AG04450 (cell line): Measurements from ENCODE around the gene PRPF19. TPM values are rescaled to one million over a fixed set of nuclear protein-coding genes. Genes with fewer than 3 reads are reported as not detected.

ENCODE experiments used
- CTCF ChIA-PET: fragments of 300-600, 350-600 bp; formaldehyde crosslinking; extraction: SDS; loops from one replicate; lab custom pipeline; 2022; ENCODE audit warnings: antibody characterized with exemption, inconsistent platforms; lab: Charles Lee
- POLR2A ChIA-PET: fragments of 350-600 bp; formaldehyde crosslinking; extraction: SDS; loops from one replicate; lab custom pipeline; 2021; ENCODE audit warnings: antibody characterized with exemption, inconsistent platforms; lab: Yijun Ruan, JAX
- DNase-seq: peaks from one replicate; pipeline ENCODE4 v3.0.0-alpha.2; 2011; ENCODE audit warnings: low read depth, low spot score
- H3K27ac ChIP-seq: one replicate; pipeline ENCODE4 v1.5.1; 2012; ENCODE audit warnings: low read depth, low read length, control low read depth
- H3K27me3 ChIP-seq: one replicate; pipeline ENCODE4 v1.6.0; 2012; ENCODE audit warnings: low read length; ENCODE audit not compliant: control insufficient read depth, insufficient read depth
- H3K4me3 ChIP-seq: 2 replicates; pipeline ENCODE4 v1.5.1; 2011; ENCODE audit warnings: mild to moderate bottlenecking, low read depth, low read length, control low read depth
- H3K9me3 ChIP-seq: 2 replicates; pipeline ENCODE4 v1.5.1; 2012; ENCODE audit warnings: low read length; ENCODE audit not compliant: control insufficient read depth, insufficient read depth
- CTCF ChIP-seq: IDR thresholded peaks from 2 replicates; pipeline ENCODE4 v1.5.1; 2011; ENCODE audit warnings: low read depth, low read length, control low read depth, inconsistent platforms
- polyA plus RNA-seq: library from polyadenylated mRNA; depleted of rRNA; stranded (reverse); fragments of >200 nt; gene quantifications from 2 replicates; pipeline ENCODE4 v1.2.3, GENCODE V29; 2011

Gene PRPF19
- polyA plus RNA-seq, 1 experiment: 25.1 TPM

GRCh38 chr11:60948250-60948649 is 41.9 kb upstream of the PRPF19 start:
- POLR2A ChIA-PET: interaction anchor here (0.6 kb wide), 1 partner anchor 9 kb away, joined by 4 read pairs; no protein-coding TSS in a partner anchor

GRCh38 chr11:60947700-60948099 is 41.3 kb upstream of the PRPF19 start:
- no peak for DNase-seq
- no peak for TF ChIP-seq CTCF
- Histone ChIP-seq H3K27ac (no peak overlapping the region), H3K9me3 (no peaks in the 10 kb centered on the region), H3K4me3 (no peak overlapping the region), H3K27me3 (peaks cover 8% of the 10 kb centered on the region)
- ChIA-PET POLR2A (no interaction called here), CTCF (interaction anchor here (1.0 to 1.3 kb wide), 2 partner anchors 20 to 48 kb away, joined by 3 to 4 read pairs; no protein-coding TSS in a partner anchor)

More at GRCh38 chr11:60948250-60948649, 41.9 kb upstream of the PRPF19 start:
- DNase-seq: no peak
- Histone ChIP-seq H3K27ac (no peak overlapping the region), H3K4me3 (no peak overlapping the region), H3K9me3 (no peaks in the 10 kb centered on the region), H3K27me3 (peaks cover 8% of the 10 kb centered on the region)
- CTCF ChIA-PET: interaction anchor here (1.0 to 1.3 kb wide), 2 partner anchors 20 to 49 kb away, joined by 3 to 4 read pairs; no protein-coding TSS in a partner anchor
- TF ChIP-seq CTCF: no peak

- no peaks in the 10 kb centered on the region for H3K9me3 ChIP-seq
Measured at GRCh38 chr11:60946601-60947264, 40.3 kb upstream of the PRPF19 start.

GRCh38 chr11:60945295-60945667 is 38.9 kb upstream of the PRPF19 start:
- no peak for TF ChIP-seq CTCF
- no peak overlapping the region for H3K27ac ChIP-seq
- no peak for DNase-seq
- no peak overlapping the region for H3K4me3 ChIP-seq
- ChIA-PET CTCF (interaction anchor here (0.7 kb wide), 1 partner anchor 46 kb away, joined by 3 read pairs; no protein-coding TSS in a partner anchor), POLR2A (no interaction called here)
- peaks cover 5% of the 10 kb centered on the region for H3K27me3 ChIP-seq
- H3K9me3 ChIP-seq: no peaks in the 10 kb centered on the region

More at GRCh38 chr11:60946601-60947264, 40.3 kb upstream of the PRPF19 start:
- DNase-seq: no peak
- H3K27me3 ChIP-seq: peaks cover 9% of the 10 kb centered on the region
- no peak for TF ChIP-seq CTCF
- no peak overlapping the region for H3K27ac ChIP-seq
- ChIA-PET CTCF (no interaction called here), POLR2A (no interaction called here)
- no peak overlapping the region for H3K4me3 ChIP-seq

- TF ChIP-seq CTCF: peak; percentile 34
- no peak overlapping the region for H3K27ac ChIP-seq
- H3K27me3 ChIP-seq: peaks cover 5% of the 10 kb centered on the region
- no peak for DNase-seq
- no peaks in the 10 kb centered on the region for H3K9me3 ChIP-seq
- POLR2A ChIA-PET: no interaction called here
- CTCF ChIA-PET: interaction anchor here (0.6 to 0.7 kb wide), 2 partner anchors 45 to 203 kb away, joined by 3 read pairs; no protein-coding TSS in a partner anchor
- H3K4me3 ChIP-seq: no peak overlapping the region
Measured at GRCh38 chr11:60944490-60945294, 38.3 kb upstream of the PRPF19 start.
